Measurements from ENCODE around the gene JDP2. TPM values are rescaled to one million over a fixed set of nuclear protein-coding genes. Genes with fewer than 3 reads are reported as not detected.

Gene JDP2
- total RNA-seq, 1 donor from 2014 or later, result 13.1 TPM

DNA sequence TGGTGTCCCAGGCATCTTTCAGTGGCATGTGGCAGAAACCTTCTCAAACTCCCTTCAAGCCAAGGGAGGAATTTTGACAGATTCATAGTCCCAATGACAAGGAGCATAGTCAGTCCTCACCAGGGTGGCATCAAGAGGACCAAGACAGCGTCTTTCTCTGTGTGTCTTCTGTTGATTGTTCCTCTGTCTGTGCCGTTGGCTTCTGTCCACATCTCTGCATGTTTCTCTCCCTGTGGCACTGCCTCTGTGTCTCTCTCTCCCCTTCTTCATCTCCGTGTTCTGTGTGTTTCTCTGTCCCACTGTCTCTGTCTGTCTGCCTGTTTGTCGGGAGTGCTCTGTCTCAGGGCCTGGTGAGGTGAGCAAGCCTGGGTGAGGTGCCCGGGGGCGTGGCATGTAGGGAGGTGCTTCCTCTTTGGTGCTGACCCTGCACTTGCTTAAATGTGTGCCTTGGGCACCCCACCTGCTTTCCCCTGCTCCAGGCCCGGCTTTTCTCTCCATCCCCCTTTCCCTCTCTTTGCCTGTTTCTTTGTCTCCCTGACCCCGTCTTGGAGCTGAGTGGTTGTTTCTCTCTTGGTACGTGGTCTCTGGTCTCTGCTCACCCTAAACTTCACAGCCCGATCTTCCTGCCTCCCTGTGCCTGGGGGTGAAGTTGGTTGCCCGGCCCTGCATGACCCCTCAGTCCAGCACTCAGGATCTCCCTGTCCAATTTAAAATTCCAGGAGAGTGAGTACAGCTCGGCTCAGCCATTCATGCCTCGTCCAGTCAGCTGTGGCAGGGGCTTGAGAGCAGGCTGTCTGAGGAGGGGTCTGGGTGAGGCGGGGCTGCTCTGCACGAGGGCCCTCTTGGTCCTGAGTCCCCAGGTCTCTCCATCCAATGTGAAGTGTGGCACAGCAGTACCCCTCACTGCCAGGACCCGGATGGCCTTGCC, 28.5 kb downstream of the JDP2 start:
- no peak overlapping the region for H3K4me3 Mint-ChIP-seq (ENCODE audit: low read depth)
- TF ChIP-seq CTCF (IDR thresholded peaks at IDR 0.05; ENCODE audit: unreplicated experiment), result no peak
- no peaks in the 10 kb centered on the region for H3K9me3 Mint-ChIP-seq (ENCODE audit: low read depth)
- H3K27me3 Mint-ChIP-seq, result peaks cover 3% of the 10 kb centered on the region
- peaks cover 28% of the 10 kb centered on the region for H3K4me1 Mint-ChIP-seq (ENCODE audit: low read depth)
- no peak overlapping the region for H3K27ac Mint-ChIP-seq
- no peak for DNase-seq (ENCODE audit: low spot score, unreplicated experiment)
- no peaks in the 10 kb centered on the region for H3K36me3 Mint-ChIP-seq (ENCODE audit: insufficient read depth)

GRCh38 chr14:75456997-75457335, 29.1 kb downstream of the JDP2 start:
- no peaks in the 10 kb centered on the region for H3K36me3 Mint-ChIP-seq (ENCODE audit: insufficient read depth)
- no peaks in the 10 kb centered on the region for H3K9me3 Mint-ChIP-seq (ENCODE audit: low read depth)
- H3K27me3 Mint-ChIP-seq, result peaks cover 3% of the 10 kb centered on the region
- no peak overlapping the region for H3K4me3 Mint-ChIP-seq (ENCODE audit: low read depth)
- H3K27ac Mint-ChIP-seq, result peak overlapping the region; percentile 56
- TF ChIP-seq CTCF (IDR thresholded peaks at IDR 0.05; ENCODE audit: unreplicated experiment), result no peak
- peaks cover 27% of the 10 kb centered on the region for H3K4me1 Mint-ChIP-seq (ENCODE audit: low read depth)
- DNase-seq (ENCODE audit: low spot score, unreplicated experiment), result no peak

GRCh38 chr14:75457648-75458165, 29.9 kb downstream of the JDP2 start:
- H3K4me3 Mint-ChIP-seq (ENCODE audit: low read depth), result no peak overlapping the region
- H3K36me3 Mint-ChIP-seq (ENCODE audit: insufficient read depth), result no peaks in the 10 kb centered on the region
- no peaks in the 10 kb centered on the region for H3K9me3 Mint-ChIP-seq (ENCODE audit: low read depth)
- DNase-seq (ENCODE audit: low spot score, unreplicated experiment), result no peak
- TF ChIP-seq CTCF (IDR thresholded peaks at IDR 0.05; ENCODE audit: unreplicated experiment), result no peak
- peaks cover 3% of the 10 kb centered on the region for H3K27me3 Mint-ChIP-seq
- H3K27ac Mint-ChIP-seq, result no peak overlapping the region
- peaks cover 22% of the 10 kb centered on the region for H3K4me1 Mint-ChIP-seq (ENCODE audit: low read depth)

DNA sequence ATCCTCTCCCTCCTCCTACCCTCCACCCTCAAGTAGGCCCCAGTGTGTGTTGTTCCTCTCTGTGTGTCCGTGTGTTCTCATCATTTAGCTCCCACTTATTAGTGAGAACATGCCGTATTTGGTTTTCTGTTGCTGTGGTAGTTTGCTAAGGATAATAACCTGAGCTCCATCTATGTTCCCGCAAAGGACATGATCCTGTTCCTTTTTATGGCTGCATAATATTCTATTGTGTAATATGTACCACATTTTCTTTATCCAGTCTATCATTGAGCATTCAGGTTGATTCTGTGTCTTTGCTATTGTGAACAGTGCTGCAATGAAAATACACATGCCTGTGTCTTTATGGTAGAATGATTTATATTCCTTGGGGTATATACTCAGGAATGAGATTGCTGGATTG, 30.5 kb downstream of the JDP2 start:
- Mint-ChIP-seq H3K27ac (peak overlapping the region; percentile 56), H3K4me1 (ENCODE audit: low read depth) (peaks cover 16% of the 10 kb centered on the region), H3K9me3 (ENCODE audit: low read depth) (no peaks in the 10 kb centered on the region), H3K36me3 (ENCODE audit: insufficient read depth) (no peaks in the 10 kb centered on the region), H3K27me3 (peaks cover 3% of the 10 kb centered on the region), H3K4me3 (ENCODE audit: low read depth) (no peak overlapping the region)
- no peak for DNase-seq (ENCODE audit: low spot score, unreplicated experiment)
- TF ChIP-seq CTCF (IDR thresholded peaks at IDR 0.05; ENCODE audit: unreplicated experiment), result no peak

- H3K27me3 Mint-ChIP-seq, result peaks cover 3% of the 10 kb centered on the region
- H3K4me3 Mint-ChIP-seq (ENCODE audit: low read depth), result no peak overlapping the region
- TF ChIP-seq CTCF (IDR thresholded peaks at IDR 0.05; ENCODE audit: unreplicated experiment), result no peak
- no peaks in the 10 kb centered on the region for H3K36me3 Mint-ChIP-seq (ENCODE audit: insufficient read depth)
- no peak overlapping the region for H3K27ac Mint-ChIP-seq
- no peaks in the 10 kb centered on the region for H3K9me3 Mint-ChIP-seq (ENCODE audit: low read depth)
- H3K4me1 Mint-ChIP-seq (ENCODE audit: low read depth), result peaks cover 11% of the 10 kb centered on the region
- DNase-seq (ENCODE audit: low spot score, unreplicated experiment), result no peak
Observed at GRCh38 chr14:75459099-75459741, 31.4 kb downstream of the JDP2 start.

Data from progenitor cell of endocrine pancreas (in vitro differentiated cells).